Right atrium auricular region (tissue), 2 donors: ENCODE data around the gene GH1. TPM values are rescaled to one million over a fixed set of nuclear protein-coding genes. Genes with fewer than 3 reads are reported as not detected.

ENCODE experiments used
- DNase-seq: peaks from one replicate; pipeline ENCODE4 v3.0.0-alpha.2; 2019; ENCODE audit warnings: low spot score
- H3K27ac ChIP-seq, 2 donors: fragments of 200-600 bp; sonication (generic); 1 replicate in 1 of 2; 2 replicates in 1 of 2; pipeline ENCODE4 v1.5.1; 2016 to 2019
- H3K27me3 ChIP-seq, 2 donors: fragments of 200-600 bp; sonication (generic); one replicate each; pipeline versions ENCODE4 v1.5.1 to v1.6.0; 2017 to 2019
- H3K36me3 ChIP-seq: fragments of 200-600 bp; sonication (generic); one replicate; pipeline ENCODE4 v1.5.1; 2016
- H3K4me1 ChIP-seq, 2 donors: fragments of 200-600 bp; sonication (generic); one replicate each; pipeline versions ENCODE4 v1.5.1 to v1.6.0; 2017 to 2019
- H3K4me3 ChIP-seq, 2 donors: fragments of 200-600 bp; sonication (generic); 1 replicate in 1 of 2; 2 replicates in 1 of 2; pipeline ENCODE4 v1.5.1; 2017 to 2019; ENCODE audit warnings: mild to moderate bottlenecking in 1 of 2, moderate library complexity in 1 of 2
- H3K9me3 ChIP-seq, 2 donors: fragments of 200-600 bp; sonication (generic); one replicate each; pipeline ENCODE4 v1.5.1; 2019
- total RNA-seq, 2 donors: library from RNA; depleted of rRNA; stranded (reverse); fragments of >200 nt; gene quantifications; one replicate each; pipeline ENCODE4 v1.1.0, GENCODE V29; 2016
- TF ChIP-seq, protein P1 (sequence below), 2 donors: fragments of 200-600 bp; sonication (generic); IDR thresholded peaks; one replicate each; pipeline ENCODE4 v1.5.1; 2019; ENCODE audit warnings: antibody characterized with exemption in 2 of 2

Gene GH1
- total RNA-seq, 2 donors from 2014 or later = not detected

DNA sequence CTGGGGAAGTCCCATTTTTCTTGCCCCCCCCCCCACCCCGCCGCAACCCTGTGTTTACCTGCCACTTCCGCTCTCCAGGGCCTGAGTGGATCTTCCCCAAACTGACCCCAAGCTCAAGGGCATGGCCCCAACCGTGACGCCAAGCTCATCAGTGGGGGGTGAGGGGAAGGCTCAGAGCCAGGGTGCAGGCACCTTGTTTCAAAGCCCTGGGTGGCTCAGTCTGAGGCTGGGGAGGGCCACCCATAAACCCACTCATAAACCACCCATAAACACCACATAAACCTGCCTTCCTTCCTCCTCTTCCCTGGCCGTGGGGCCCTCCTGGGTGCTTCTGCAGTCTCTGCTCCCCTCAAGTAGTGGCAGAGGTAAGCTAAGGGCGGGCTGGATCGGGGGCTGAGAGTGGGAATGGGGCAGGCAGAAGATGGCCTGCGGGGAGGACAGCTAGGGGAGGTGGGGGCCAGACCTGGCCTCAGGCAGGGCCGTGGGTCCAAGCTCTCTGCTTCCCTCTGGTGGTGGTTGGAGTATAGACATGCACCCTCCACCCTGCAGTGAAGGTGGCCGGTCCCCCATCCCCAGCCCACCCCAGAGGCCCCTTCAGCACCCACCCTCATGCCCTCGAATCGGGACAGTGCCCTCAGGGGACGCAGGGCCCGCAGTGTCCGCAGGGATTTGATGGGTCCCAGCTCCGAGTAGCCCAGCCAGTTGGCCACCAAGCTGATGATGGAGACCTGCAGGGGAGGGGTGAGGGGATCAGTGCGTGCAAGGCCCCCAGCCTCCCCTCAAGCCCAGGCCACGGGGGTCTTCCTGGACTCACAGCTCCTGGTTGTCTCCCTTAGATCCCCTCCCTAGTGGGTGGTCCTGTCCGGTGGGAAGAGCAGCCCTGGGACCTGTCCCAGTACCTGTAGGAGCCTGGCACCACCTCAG, 28.1 kb upstream of the GH1 start:
- no peaks in the 10 kb centered on the region for H3K27me3 ChIP-seq
- no peak for DNase-seq
- TF ChIP-seq, protein P1, sequence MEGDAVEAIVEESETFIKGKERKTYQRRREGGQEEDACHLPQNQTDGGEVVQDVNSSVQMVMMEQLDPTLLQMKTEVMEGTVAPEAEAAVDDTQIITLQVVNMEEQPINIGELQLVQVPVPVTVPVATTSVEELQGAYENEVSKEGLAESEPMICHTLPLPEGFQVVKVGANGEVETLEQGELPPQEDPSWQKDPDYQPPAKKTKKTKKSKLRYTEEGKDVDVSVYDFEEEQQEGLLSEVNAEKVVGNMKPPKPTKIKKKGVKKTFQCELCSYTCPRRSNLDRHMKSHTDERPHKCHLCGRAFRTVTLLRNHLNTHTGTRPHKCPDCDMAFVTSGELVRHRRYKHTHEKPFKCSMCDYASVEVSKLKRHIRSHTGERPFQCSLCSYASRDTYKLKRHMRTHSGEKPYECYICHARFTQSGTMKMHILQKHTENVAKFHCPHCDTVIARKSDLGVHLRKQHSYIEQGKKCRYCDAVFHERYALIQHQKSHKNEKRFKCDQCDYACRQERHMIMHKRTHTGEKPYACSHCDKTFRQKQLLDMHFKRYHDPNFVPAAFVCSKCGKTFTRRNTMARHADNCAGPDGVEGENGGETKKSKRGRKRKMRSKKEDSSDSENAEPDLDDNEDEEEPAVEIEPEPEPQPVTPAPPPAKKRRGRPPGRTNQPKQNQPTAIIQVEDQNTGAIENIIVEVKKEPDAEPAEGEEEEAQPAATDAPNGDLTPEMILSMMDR (IDR thresholded peaks at IDR 0.05) = peak; percentile 54 to 87
- no peak overlapping the region for H3K27ac ChIP-seq
- no peaks in the 10 kb centered on the region for H3K9me3 ChIP-seq
- H3K4me1 ChIP-seq = peaks cover 0 to 13% of the 10 kb centered on the region in 2 donors
- no peak overlapping the region for H3K4me3 ChIP-seq
- H3K36me3 ChIP-seq = no peaks in the 10 kb centered on the region

DNA sequence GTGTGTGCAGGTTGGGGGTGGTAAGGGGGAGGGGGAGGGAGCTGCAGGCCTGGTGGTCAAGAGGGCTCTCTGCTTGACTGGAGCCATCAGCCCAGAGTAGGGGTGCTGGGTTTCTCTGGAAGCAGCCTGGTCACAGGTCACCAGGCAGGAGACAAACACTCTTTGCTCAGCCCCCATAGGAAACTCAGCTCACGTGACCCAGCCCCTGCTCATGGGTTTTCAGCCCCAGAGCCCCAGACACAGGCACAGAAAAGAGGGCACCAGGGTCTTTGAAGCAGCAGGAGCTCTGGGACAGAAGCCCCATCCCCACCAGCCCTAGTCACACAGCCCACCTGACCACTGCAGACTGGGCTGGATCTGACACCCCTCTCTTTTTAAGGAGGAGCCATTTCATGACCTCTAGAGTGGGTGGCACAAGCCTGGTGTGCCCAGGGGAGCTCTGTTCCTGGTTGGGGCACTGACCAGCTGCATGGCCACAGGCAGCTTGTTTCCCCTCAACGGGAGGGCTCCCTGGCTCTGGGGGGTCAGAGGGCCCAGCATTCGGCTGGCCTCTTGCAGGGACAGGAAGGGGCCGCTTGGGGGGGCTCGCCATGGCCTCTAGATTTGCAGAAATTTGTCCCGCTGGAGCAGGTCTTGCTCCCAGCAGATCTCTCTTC, 27.3 kb upstream of the GH1 start:
- no peak for DNase-seq
- peaks cover 0 to 13% of the 10 kb centered on the region in 2 donors for H3K4me1 ChIP-seq
- no peak overlapping the region for H3K27ac ChIP-seq
- no peaks in the 10 kb centered on the region for H3K27me3 ChIP-seq
- TF ChIP-seq, protein P1 (IDR thresholded peaks at IDR 0.05) = no peak
- no peaks in the 10 kb centered on the region for H3K36me3 ChIP-seq
- H3K4me3 ChIP-seq = no peak overlapping the region
- no peaks in the 10 kb centered on the region for H3K9me3 ChIP-seq

GRCh38 chr17:63944736-63945499, 26.3 kb upstream of the GH1 start:
- Histone ChIP-seq H3K36me3 (no peaks in the 10 kb centered on the region), H3K27ac (no peak overlapping the region)

DNA sequence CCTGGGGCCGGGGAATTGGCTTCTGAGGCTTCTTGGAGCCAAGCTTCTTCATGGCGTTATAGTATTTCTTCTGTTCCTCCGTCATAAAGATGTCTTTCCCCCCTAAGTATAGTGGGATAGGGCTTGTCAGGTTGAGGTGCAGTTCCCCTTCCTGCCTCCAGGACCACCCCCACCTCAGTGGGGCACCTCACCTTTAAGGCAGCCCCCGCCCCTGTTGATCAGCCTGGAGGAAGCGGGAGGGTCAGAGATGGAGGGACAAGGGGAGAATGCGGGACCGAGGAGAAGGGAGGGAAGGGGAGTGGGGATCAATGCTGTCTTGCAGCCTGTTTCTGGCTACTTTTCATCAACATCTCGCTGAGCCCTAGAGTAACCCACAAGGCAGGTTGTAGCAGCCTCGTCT, 25.1 kb upstream of the GH1 start:
- Histone ChIP-seq H3K9me3 (no peaks in the 10 kb centered on the region), H3K36me3 (no peaks in the 10 kb centered on the region), H3K27ac (no peak overlapping the region), H3K4me3 (no peak overlapping the region), H3K27me3 (no peaks in the 10 kb centered on the region), H3K4me1 (peaks cover 0 to 13% of the 10 kb centered on the region in 2 donors)
- DNase-seq = no peak
- TF ChIP-seq, protein P1 (IDR thresholded peaks at IDR 0.05) = no peak

More at GRCh38 chr17:63944736-63945499, 26.3 kb upstream of the GH1 start:
- Histone ChIP-seq H3K4me1 (peaks cover 0 to 13% of the 10 kb centered on the region in 2 donors), H3K4me3 (no peak overlapping the region), H3K27me3 (no peaks in the 10 kb centered on the region), H3K9me3 (no peaks in the 10 kb centered on the region)
- no peak for DNase-seq
- TF ChIP-seq, protein P1 (IDR thresholded peaks at IDR 0.05) = no peak

DNA sequence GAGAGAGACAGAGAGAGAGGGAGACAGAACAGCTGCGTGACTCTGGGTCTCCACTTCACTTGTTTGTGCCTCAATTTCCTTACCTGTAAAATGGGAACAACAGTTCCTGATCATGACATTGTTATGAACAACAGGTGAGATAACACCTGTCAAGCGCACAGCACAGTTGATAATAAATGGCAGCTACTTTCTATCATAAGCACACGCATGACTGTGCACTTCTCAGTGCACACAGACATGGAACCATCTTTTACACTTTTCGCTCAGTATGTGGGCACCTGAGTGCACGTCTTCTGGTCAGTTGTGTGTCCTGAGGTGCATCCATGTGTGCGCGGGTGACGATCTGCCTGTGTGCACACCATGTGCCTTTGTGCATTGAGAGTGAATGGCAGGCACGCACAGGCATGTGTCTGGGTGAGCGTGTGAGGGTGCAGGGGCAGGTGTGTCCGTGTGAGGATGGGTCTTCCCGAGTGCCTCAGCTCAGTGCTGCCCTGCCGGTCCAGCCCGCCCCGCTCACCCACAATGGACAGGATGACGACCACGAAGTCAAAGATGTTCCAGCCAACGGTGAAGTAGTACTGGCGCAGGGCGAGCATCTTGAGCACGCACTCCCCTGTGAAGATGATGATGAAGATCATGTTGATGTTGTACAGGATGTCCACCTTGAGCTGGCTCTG, 23.8 kb upstream of the GH1 start:
- no peak for DNase-seq

More for the DNA sequence above, 23.8 kb upstream of the GH1 start:
- peaks cover 0 to 13% of the 10 kb centered on the region in 2 donors for H3K4me1 ChIP-seq
- no peaks in the 10 kb centered on the region for H3K36me3 ChIP-seq
- TF ChIP-seq, protein P1 (IDR thresholded peaks at IDR 0.05) = no peak
- no peak overlapping the region for H3K27ac ChIP-seq
- H3K27me3 ChIP-seq = no peaks in the 10 kb centered on the region
- no peak overlapping the region for H3K4me3 ChIP-seq
- no peaks in the 10 kb centered on the region for H3K9me3 ChIP-seq
